ENCODE data around the gene FYB2. TPM values are rescaled to one million over a fixed set of nuclear protein-coding genes. Genes with fewer than 3 reads are reported as not detected.

The FYB2 gene
- total RNA-seq, 1 experiment from 2014 or later, result not detected

DNA sequence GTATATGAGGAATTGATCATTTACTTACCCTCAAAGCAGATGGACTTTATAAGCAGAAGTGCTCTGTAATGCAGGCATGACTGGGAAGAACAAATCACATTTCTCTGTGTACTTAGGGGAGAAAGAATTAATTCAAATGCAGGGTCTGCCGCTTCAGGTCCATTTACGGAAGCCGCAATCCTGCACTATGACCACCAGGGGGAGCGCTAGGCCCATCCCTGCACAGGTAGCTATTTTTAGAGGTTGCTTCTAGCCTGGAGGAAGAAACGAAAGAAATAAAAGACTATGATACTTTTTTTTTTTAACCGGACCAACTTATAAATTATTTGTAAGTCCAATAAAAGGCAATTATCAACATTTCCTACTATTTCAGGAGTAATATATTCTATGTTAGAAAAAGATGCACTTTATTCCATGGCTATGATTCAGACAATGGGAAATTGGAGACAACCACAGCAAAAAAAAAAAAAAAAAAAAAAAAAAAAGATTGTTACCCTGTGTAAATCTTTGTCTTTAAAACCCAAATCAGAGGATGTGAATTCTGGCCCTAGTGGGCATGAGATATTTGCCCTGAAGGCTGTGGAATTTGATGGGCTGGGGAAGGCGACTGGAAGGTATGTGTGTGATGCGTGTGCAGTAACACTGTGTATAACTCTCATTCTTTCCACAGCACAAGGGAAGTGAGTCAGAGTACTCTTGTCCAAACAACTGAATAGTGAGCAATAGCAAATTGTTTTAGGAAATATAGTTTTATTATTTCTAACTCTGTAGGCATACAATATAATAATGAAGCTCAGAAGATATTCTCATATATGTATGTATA lies 12.9 kb upstream of the FYB2 start:
- H4K20me1 ChIP-seq (ENCODE audit: low read length), result no peaks in the 10 kb centered on the region
- ATAC-seq, result peak; percentile 95
- intact Hi-C loops (cut with micrococcal nuclease), result loop anchor here (1.0 to 5.0 kb wide), 2 partner anchors 1215 to 1331 kb away; no protein-coding TSS in a partner anchor
- no peaks in the 10 kb centered on the region for H3F3A ChIP-seq (ENCODE audit: low read length, unreplicated experiment)
- POLR2A ChIA-PET (ENCODE audit: unreplicated experiment), result no interaction called here
- TF ChIP-seq, protein P1, sequence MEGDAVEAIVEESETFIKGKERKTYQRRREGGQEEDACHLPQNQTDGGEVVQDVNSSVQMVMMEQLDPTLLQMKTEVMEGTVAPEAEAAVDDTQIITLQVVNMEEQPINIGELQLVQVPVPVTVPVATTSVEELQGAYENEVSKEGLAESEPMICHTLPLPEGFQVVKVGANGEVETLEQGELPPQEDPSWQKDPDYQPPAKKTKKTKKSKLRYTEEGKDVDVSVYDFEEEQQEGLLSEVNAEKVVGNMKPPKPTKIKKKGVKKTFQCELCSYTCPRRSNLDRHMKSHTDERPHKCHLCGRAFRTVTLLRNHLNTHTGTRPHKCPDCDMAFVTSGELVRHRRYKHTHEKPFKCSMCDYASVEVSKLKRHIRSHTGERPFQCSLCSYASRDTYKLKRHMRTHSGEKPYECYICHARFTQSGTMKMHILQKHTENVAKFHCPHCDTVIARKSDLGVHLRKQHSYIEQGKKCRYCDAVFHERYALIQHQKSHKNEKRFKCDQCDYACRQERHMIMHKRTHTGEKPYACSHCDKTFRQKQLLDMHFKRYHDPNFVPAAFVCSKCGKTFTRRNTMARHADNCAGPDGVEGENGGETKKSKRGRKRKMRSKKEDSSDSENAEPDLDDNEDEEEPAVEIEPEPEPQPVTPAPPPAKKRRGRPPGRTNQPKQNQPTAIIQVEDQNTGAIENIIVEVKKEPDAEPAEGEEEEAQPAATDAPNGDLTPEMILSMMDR (conservative IDR thresholded peaks at IDR 0.05; ENCODE audit: low read depth, low read length), result peak; percentile 97
- TF ChIP-seq EZH2phosphoT487 (IDR thresholded peaks at IDR 0.05; ENCODE audit: borderline replicate concordance, low read length), result no peak
- peak overlapping the region; percentile 47 for H3K27ac ChIP-seq (ENCODE audit: low read length)
- H3K4me2 ChIP-seq (ENCODE audit: low read length), result peak overlapping the region; percentile 41; the same call in 1 of the 2 replicates
- H3K27me3 ChIP-seq (ENCODE audit: low read length), result peaks cover 31% of the 10 kb centered on the region
- peaks cover 15% of the 10 kb centered on the region for H3K4me1 ChIP-seq (ENCODE audit: insufficient read depth, low read length)
- H3K9ac ChIP-seq (ENCODE audit: low read length), result no peak overlapping the region
- H3K9me3 ChIP-seq (ENCODE audit: low read length), result no peaks in the 10 kb centered on the region
- peak; percentile 77 for DNase-seq
- H3K9me2 ChIP-seq (replicated peaks; ENCODE audit: low read length), result no peaks in the 10 kb centered on the region
- CTCF ChIA-PET, result interaction anchor here (0.6 to 1.0 kb wide), 3 partner anchors 136 to 992 kb away, joined by 3 to 5 read pairs (median 5); no protein-coding TSS in a partner anchor
- H3K4me3 ChIP-seq (ENCODE audit: low read length), result no peak overlapping the region
- BruUV-seq (replicated peaks), result no TSS peak
- no peaks in the 10 kb centered on the region for H3K36me3 ChIP-seq (ENCODE audit: low read depth, low read length)
- H3K79me2 ChIP-seq (ENCODE audit: low read length), result no peaks in the 10 kb centered on the region
- H2AFZ ChIP-seq (ENCODE audit: low read length), result no peak overlapping the region

DNA sequence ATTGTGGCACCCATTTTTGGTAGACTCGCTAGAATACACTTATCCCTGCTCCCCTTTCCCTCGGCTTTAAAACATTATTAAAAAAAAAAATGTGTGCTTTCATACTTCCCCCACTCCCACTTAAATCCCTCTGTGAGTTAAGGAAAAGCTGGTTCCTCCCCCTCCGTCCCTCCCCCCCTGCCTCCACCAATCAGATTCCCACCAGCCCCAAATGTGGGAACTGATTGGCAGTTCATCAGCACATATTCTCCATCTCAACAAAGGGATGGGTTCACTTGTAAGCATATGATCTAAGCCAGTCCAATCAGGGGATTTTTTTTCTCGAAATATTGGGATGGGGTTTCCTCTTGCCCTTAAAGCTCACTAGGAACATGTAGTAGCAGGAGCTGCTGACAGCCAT lies 10.8 kb upstream of the FYB2 start:
- Histone ChIP-seq H3K36me3 (ENCODE audit: low read depth, low read length) (no peaks in the 10 kb centered on the region), H3K9me3 (ENCODE audit: low read length) (no peaks in the 10 kb centered on the region), H3K27me3 (ENCODE audit: low read length) (peaks cover 15% of the 10 kb centered on the region), H3K9ac (ENCODE audit: low read length) (no peak overlapping the region), H3K27ac (ENCODE audit: low read length) (no peak overlapping the region), H3K9me2 (replicated peaks; ENCODE audit: low read length) (no peaks in the 10 kb centered on the region), H3K79me2 (ENCODE audit: low read length) (no peaks in the 10 kb centered on the region), H3K4me2 (ENCODE audit: low read length) (no peak overlapping the region), H4K20me1 (ENCODE audit: low read length) (no peaks in the 10 kb centered on the region), H3F3A (ENCODE audit: low read length, unreplicated experiment) (no peaks in the 10 kb centered on the region), H2AFZ (ENCODE audit: low read length) (no peak overlapping the region), H3K4me3 (ENCODE audit: low read length) (no peak overlapping the region), H3K4me1 (ENCODE audit: insufficient read depth, low read length) (peaks cover 15% of the 10 kb centered on the region)
- ATAC-seq, result no peak
- no TSS peak for BruUV-seq (replicated peaks)
- intact Hi-C loops (cut with micrococcal nuclease), result loop anchor here (5.0 kb wide), 1 partner anchor 1217 kb away; no protein-coding TSS in a partner anchor
- ChIA-PET CTCF (no interaction called here), POLR2A (ENCODE audit: unreplicated experiment) (no interaction called here)
- DNase-seq, result no peak
- TF ChIP-seq, protein P1 (conservative IDR thresholded peaks at IDR 0.05; ENCODE audit: low read depth, low read length), result no peak
- TF ChIP-seq EZH2 (IDR thresholded peaks at IDR 0.05; ENCODE audit: low read length, unreplicated experiment) (no peak), EZH2phosphoT487 (IDR thresholded peaks at IDR 0.05; ENCODE audit: borderline replicate concordance, low read length) (no peak)

DNA sequence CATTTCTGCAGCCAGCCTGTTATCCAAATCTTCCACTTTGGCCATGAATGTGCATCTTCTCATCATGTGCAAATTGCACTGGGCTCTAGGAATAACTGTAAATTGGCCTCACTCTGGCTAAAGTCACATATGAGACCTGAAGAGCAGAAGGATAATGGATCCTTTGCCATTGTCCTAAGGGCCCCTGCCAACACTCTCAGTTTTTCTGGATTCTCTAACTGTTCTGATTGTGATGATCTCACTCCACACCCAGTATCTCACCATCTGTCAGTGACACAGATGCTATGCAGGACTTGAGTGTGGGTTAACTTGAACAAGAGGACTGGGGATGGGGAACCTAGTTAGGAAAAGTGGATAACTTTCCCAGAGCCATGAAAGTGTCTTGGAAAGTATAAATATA lies 8.5 kb upstream of the FYB2 start:
- intact Hi-C loops (cut with micrococcal nuclease), result no loop called here
- no TSS peak for BruUV-seq (replicated peaks)

More for the DNA sequence above, 8.5 kb upstream of the FYB2 start:
- Histone ChIP-seq H3F3A (ENCODE audit: low read length, unreplicated experiment) (no peaks in the 10 kb centered on the region), H3K79me2 (ENCODE audit: low read length) (no peaks in the 10 kb centered on the region), H3K27ac (ENCODE audit: low read length) (no peak overlapping the region), H3K4me2 (ENCODE audit: low read length) (no peak overlapping the region), H3K9ac (ENCODE audit: low read length) (no peak overlapping the region), H3K4me3 (ENCODE audit: low read length) (no peak overlapping the region), H3K27me3 (ENCODE audit: low read length) (peaks cover 15% of the 10 kb centered on the region; the same call in 1 of the 2 replicates), H3K9me2 (replicated peaks; ENCODE audit: low read length) (no peaks in the 10 kb centered on the region), H4K20me1 (ENCODE audit: low read length) (no peaks in the 10 kb centered on the region), H2AFZ (ENCODE audit: low read length) (no peak overlapping the region), H3K36me3 (ENCODE audit: low read depth, low read length) (no peaks in the 10 kb centered on the region), H3K4me1 (ENCODE audit: insufficient read depth, low read length) (peaks cover 12% of the 10 kb centered on the region), H3K9me3 (ENCODE audit: low read length) (no peaks in the 10 kb centered on the region)
- ChIA-PET POLR2A (ENCODE audit: unreplicated experiment) (no interaction called here), CTCF (no interaction called here)
- TF ChIP-seq EZH2phosphoT487 (IDR thresholded peaks at IDR 0.05; ENCODE audit: borderline replicate concordance, low read length), result no peak
- TF ChIP-seq EZH2 (IDR thresholded peaks at IDR 0.05; ENCODE audit: low read length, unreplicated experiment), result no peak
- TF ChIP-seq, protein P1 (conservative IDR thresholded peaks at IDR 0.05; ENCODE audit: low read depth, low read length), result no peak
- DNase-seq, result no peak
- no peak for ATAC-seq

All from PC-3 (cell line).